ENCODE data around the gene NRN1L. TPM values are rescaled to one million over a fixed set of nuclear protein-coding genes. Genes with fewer than 3 reads are reported as not detected.

The NRN1L gene
- total RNA-seq, 2 donors from 2014 or later, result not detected

DNA sequence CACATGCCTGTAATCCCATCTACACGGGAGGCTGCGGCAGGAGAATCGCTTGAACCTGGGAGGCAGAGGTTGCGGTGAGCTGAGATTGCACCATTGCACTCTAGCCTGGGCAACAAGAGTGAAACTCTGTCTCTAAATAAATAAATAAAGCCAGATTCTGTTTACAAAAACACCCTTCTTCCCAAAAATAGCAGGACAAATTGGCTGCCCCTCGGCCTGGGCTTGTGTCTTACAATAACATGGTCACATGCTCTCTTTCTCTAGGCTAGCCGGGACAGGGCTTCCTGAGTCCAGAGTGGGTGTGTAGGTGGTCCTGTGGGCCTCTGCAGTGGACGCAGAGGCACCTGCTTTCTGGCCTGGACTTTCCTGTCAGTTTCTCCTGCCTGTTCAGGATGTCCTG is 15.0 kb upstream of the NRN1L start:
- H3K27ac ChIP-seq, result peak overlapping the region in 1 of 2 donors; percentile 65

DNA sequence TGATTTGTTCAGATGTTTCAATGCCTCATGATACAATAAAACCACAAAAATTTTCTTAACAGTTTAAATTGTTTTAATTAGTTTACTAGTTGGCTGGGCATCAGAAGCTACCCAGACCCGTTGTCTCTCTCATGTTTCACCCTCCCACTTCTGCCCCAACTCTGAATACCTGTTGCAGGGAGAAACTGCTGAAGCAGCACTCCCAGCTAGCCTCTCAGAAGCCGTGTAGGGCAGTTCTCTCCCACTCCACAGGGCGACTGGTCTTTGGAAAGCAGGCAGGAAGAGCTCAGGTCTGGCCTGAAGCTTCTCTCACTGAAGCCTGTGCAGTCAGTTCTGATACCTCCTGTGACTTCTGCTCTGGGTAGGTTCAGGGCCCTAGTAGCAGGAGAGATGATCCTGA is 13.4 kb upstream of the NRN1L start:
- TF ChIP-seq, protein P1, sequence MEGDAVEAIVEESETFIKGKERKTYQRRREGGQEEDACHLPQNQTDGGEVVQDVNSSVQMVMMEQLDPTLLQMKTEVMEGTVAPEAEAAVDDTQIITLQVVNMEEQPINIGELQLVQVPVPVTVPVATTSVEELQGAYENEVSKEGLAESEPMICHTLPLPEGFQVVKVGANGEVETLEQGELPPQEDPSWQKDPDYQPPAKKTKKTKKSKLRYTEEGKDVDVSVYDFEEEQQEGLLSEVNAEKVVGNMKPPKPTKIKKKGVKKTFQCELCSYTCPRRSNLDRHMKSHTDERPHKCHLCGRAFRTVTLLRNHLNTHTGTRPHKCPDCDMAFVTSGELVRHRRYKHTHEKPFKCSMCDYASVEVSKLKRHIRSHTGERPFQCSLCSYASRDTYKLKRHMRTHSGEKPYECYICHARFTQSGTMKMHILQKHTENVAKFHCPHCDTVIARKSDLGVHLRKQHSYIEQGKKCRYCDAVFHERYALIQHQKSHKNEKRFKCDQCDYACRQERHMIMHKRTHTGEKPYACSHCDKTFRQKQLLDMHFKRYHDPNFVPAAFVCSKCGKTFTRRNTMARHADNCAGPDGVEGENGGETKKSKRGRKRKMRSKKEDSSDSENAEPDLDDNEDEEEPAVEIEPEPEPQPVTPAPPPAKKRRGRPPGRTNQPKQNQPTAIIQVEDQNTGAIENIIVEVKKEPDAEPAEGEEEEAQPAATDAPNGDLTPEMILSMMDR (IDR thresholded peaks at IDR 0.05), result no peak
- H3K36me3 ChIP-seq, result peaks cover 22% of the 10 kb centered on the region
- no peaks in the 10 kb centered on the region for H3K27me3 ChIP-seq (replicated peaks; ENCODE audit: insufficient read depth)
- H3K4me3 ChIP-seq, result no peak overlapping the region
- ATAC-seq (ENCODE audit: insufficient number of reproducible peaks, low FRiP score, low read depth) (no peak), DNase-seq (ENCODE audit: low spot score) (no peak)
- H3K9me3 ChIP-seq, result no peaks in the 10 kb centered on the region
- H3K27ac ChIP-seq, result peak overlapping the region in 1 of 2 donors; percentile 71
- peaks cover 31 to 46% of the 10 kb centered on the region in 2 donors for H3K4me1 ChIP-seq (ENCODE audit: control insufficient read depth in 1 of 2, low read depth in 2 of 2)

More for the DNA sequence above, 15.0 kb upstream of the NRN1L start:
- H3K36me3 ChIP-seq, result peaks cover 18% of the 10 kb centered on the region
- TF ChIP-seq, protein P1 (IDR thresholded peaks at IDR 0.05), result no peak
- H3K27me3 ChIP-seq (replicated peaks; ENCODE audit: insufficient read depth), result no peaks in the 10 kb centered on the region
- no peaks in the 10 kb centered on the region for H3K9me3 ChIP-seq
- peaks cover 25 to 41% of the 10 kb centered on the region in 2 donors for H3K4me1 ChIP-seq (ENCODE audit: control insufficient read depth in 1 of 2, low read depth in 2 of 2)
- no peak for DNase-seq (ENCODE audit: low spot score)
- no peak for ATAC-seq (ENCODE audit: insufficient number of reproducible peaks, low FRiP score, low read depth)
- no peak overlapping the region for H3K4me3 ChIP-seq

- Histone ChIP-seq H3K36me3 (peaks cover 23% of the 10 kb centered on the region), H3K4me1 (ENCODE audit: control insufficient read depth in 1 of 2, low read depth in 2 of 2) (peaks cover 31 to 46% of the 10 kb centered on the region in 2 donors), H3K9me3 (no peaks in the 10 kb centered on the region), H3K4me3 (peak overlapping the region; percentile 95), H3K27ac (peak overlapping the region; percentile 71 to 79), H3K27me3 (replicated peaks; ENCODE audit: insufficient read depth) (no peaks in the 10 kb centered on the region)
- TF ChIP-seq, protein P1 (IDR thresholded peaks at IDR 0.05), result no peak
- ATAC-seq (ENCODE audit: insufficient number of reproducible peaks, low FRiP score, low read depth) (no peak), DNase-seq (ENCODE audit: low spot score) (no peak)
Measured at GRCh38 chr16:67872131-67872630, 12.5 kb upstream of the NRN1L start.

GRCh38 chr16:67872631-67873434 is 11.9 kb upstream of the NRN1L start, which contains the start of gene EDC4:
Gene EDC4 (plus strand): TSS chr16:67873052. CDS start chr16:67873262, 210 bp downstream.
- peak; percentile 48 for ATAC-seq (ENCODE audit: insufficient number of reproducible peaks, low FRiP score, low read depth)
- H3K36me3 ChIP-seq, result peaks cover 29% of the 10 kb centered on the region

More at GRCh38 chr16:67872631-67873434, 11.9 kb upstream of the NRN1L start, which contains the start of gene EDC4:
- TF ChIP-seq, protein P1 (IDR thresholded peaks at IDR 0.05), result no peak
- Histone ChIP-seq H3K4me1 (ENCODE audit: control insufficient read depth in 1 of 2, low read depth in 2 of 2) (peaks cover 31 to 46% of the 10 kb centered on the region in 2 donors), H3K27ac (peak within 1 kb of the TSS; percentile 71 to 79), H3K4me3 (peak within 1 kb of the TSS; percentile 95), H3K9me3 (no peaks in the 10 kb centered on the region), H3K27me3 (replicated peaks; ENCODE audit: insufficient read depth) (no peaks in the 10 kb centered on the region)
- peak; percentile 68 for DNase-seq (ENCODE audit: low spot score)
